LNCaP clone FGC (cell line): ENCODE data around the gene SORCS3.

Experiments
- DNase-seq: peaks from one replicate; pipeline ENCODE4 v3.0.0-alpha.2; 2011; ENCODE audit warnings: low read depth
- H3K4me3 ChIP-seq: 2 replicates; pipeline ENCODE4 v1.5.1; 2011; ENCODE audit warnings: mild to moderate bottlenecking, low read depth, low read length, control low read depth
- CTCF ChIP-seq: IDR thresholded peaks from 2 replicates; pipeline ENCODE4 v1.5.1; 2012; ENCODE audit warnings: mild to moderate bottlenecking; ENCODE audit not compliant: control insufficient read depth, insufficient read depth; ENCODE audit errors: extremely low read depth

SORCS3 gene

GRCh38 chr10:105288026-105288425, 646.9 kb downstream of the SORCS3 start:
- DNase-seq: no peak
- no peak overlapping the region for H3K4me3 ChIP-seq
- TF ChIP-seq CTCF: no peak

GRCh38 chr10:105288613-105289012, 647.5 kb downstream of the SORCS3 start:
- no peak overlapping the region for H3K4me3 ChIP-seq
- TF ChIP-seq CTCF: no peak
- no peak for DNase-seq

GRCh38 chr10:105291571-105291970, 650.5 kb downstream of the SORCS3 start:
- TF ChIP-seq CTCF: no peak
- H3K4me3 ChIP-seq: no peak overlapping the region
- no peak for DNase-seq

GRCh38 chr10:105292236-105292635, 651.1 kb downstream of the SORCS3 start:
- H3K4me3 ChIP-seq: no peak overlapping the region
- no peak for TF ChIP-seq CTCF
- DNase-seq: no peak
